GM12878 (cell line): ENCODE measurements around the gene ACADM. TPM values are rescaled to one million over a fixed set of nuclear protein-coding genes. Genes with fewer than 3 reads are reported as not detected.

Source experiments
- ATAC-seq: fragments of 200-7000 bp; cut with Tn5 transposase; 3 replicates; pipeline ENCODE4 v1.9.1; 2020; ENCODE audit warnings: mild to moderate bottlenecking, moderate library complexity
- BruUV-seq: library from RNA; stranded (reverse); fragments of 400-500 nt; replicated peaks from 2 replicates; lab custom pipeline; 2021; lab: Mats Ljungman, UMichigan
- CTCF ChIA-PET: fragments of 300-600 bp; sonication (Branson Sonifier 250); formaldehyde crosslinking; extraction: SDS; loops from one replicate; lab custom pipeline; 2021; ENCODE audit warnings: inconsistent platforms; lab: Yijun Ruan, JAX
- POLR2A ChIA-PET: fragments of 350-600 bp; formaldehyde crosslinking; extraction: SDS; loops from one replicate; lab custom pipeline; 2021; ENCODE audit warnings: inconsistent platforms; lab: Charles Lee
- RAD21 ChIA-PET: fragments of 300-600 bp; sonication (Branson Sonifier 250); formaldehyde crosslinking; loops from one replicate; lab custom pipeline; 2023; ENCODE audit warnings: antibody characterized with exemption; ENCODE audit not compliant: unreplicated experiment; lab: Charles Lee
- SMC1A ChIA-PET: fragments of 300-600 bp; sonication (Branson Sonifier 250); formaldehyde crosslinking; loops from one replicate; lab custom pipeline; 2023; ENCODE audit not compliant: unreplicated experiment, uncharacterized antibody; lab: Charles Lee
- DNase-seq: peaks from one replicate; pipeline ENCODE4 v3.0.0-alpha.2; 2011; ENCODE audit warnings: low read depth, low spot score
- FAIRE-seq: peaks from 3 replicates; lab custom pipeline; 2011; peaks lifted over from hg19 to GRCh38; lab: Jason Lieb, UNC
- H2AFZ ChIP-seq: 2 replicates; pipeline ENCODE4 v1.6.0; 2011; ENCODE audit warnings: low read depth, low read length, control low read depth; ENCODE audit not compliant: control insufficient read depth
- H3K27ac ChIP-seq: 2 replicates; pipeline ENCODE4 v1.5.1; 2011; ENCODE audit warnings: control low read depth; ENCODE audit not compliant: control insufficient read depth, insufficient read depth
- H3K27me3 ChIP-seq, 2 experiments: replicated peaks in 1 of 2; 2 replicates each; pipeline versions ENCODE4 v1.6.0 to v1.6.1; 2011; ENCODE audit warnings: low read length in 1 of 2; ENCODE audit not compliant: control insufficient read depth in 2 of 2, insufficient read depth in 2 of 2
- H3K36me3 ChIP-seq, 2 experiments: 2 replicates each; pipeline ENCODE4 v1.5.1; 2011; ENCODE audit warnings: low read length in 1 of 2; ENCODE audit not compliant: control insufficient read depth in 2 of 2, insufficient read depth in 2 of 2
- H3K4me1 ChIP-seq: 2 replicates; pipeline ENCODE4 v1.6.1; 2011; ENCODE audit warnings: mild to moderate bottlenecking, low read length, moderate library complexity, mixed read lengths; ENCODE audit not compliant: control insufficient read depth, insufficient read depth
- H3K4me2 ChIP-seq: 2 replicates; pipeline ENCODE4 v1.6.0; 2011; ENCODE audit warnings: control low read depth; ENCODE audit not compliant: control insufficient read depth, insufficient read depth
- H3K4me3 ChIP-seq: fragments of 200-600 bp; sonication (generic); 2 replicates; pipeline ENCODE4 v1.5.1; 2016
- H3K79me2 ChIP-seq: 2 replicates; pipeline ENCODE4 v1.6.0; 2011; ENCODE audit warnings: low read length; ENCODE audit not compliant: control insufficient read depth, insufficient read depth
- H3K9ac ChIP-seq: 2 replicates; pipeline ENCODE4 v1.8.0; 2011; ENCODE audit warnings: low read length, control low read depth, mixed read lengths; ENCODE audit not compliant: control insufficient read depth, insufficient read depth
- H3K9me3 ChIP-seq: replicated peaks from 3 replicates; pipeline ENCODE4 v1.5.1; 2011; ENCODE audit warnings: mild to moderate bottlenecking, low read length; ENCODE audit not compliant: control insufficient read depth, insufficient read depth
- H4K20me1 ChIP-seq: 2 replicates; pipeline ENCODE4 v1.6.0; 2011; ENCODE audit not compliant: control insufficient read depth, insufficient read depth
- BHLHE40 ChIP-seq, 2 experiments: fragments of 450-650 bp in 1 of 2; IDR thresholded peaks; 2 replicates each; pipeline ENCODE4 v1.6.1; 2011 to 2017; ENCODE audit warnings: low read depth in 2 of 2, borderline replicate concordance in 1 of 2, improper control_type of control experiment in 1 of 2, low read length in 1 of 2, mild to moderate bottlenecking in 1 of 2
- IKZF1 ChIP-seq: fragments of 450-650 bp; conservative IDR thresholded peaks from 2 replicates; pipeline ENCODE4 v1.6.1; 2017; ENCODE audit warnings: antibody characterized with exemption, mild to moderate bottlenecking
- IKZF2 ChIP-seq, 2 experiments: fragments of 450-650 bp; IDR thresholded peaks; 2 replicates each; pipeline ENCODE4 v1.6.1; 2017; ENCODE audit warnings: mild to moderate bottlenecking in 2 of 2, moderate library complexity in 2 of 2
- MTA2 ChIP-seq: fragments of 450-650 bp; IDR thresholded peaks from 2 replicates; pipeline ENCODE4 v1.6.1; 2016; ENCODE audit warnings: low read depth, mild to moderate bottlenecking, moderate library complexity
- NBN ChIP-seq: fragments of 450-650 bp; IDR thresholded peaks from 2 replicates; pipeline ENCODE4 v1.6.1; 2016
- NFIC ChIP-seq: IDR thresholded peaks from 2 replicates; pipeline ENCODE4 v1.6.1; 2012; ENCODE audit warnings: low read depth, mild to moderate bottlenecking, inconsistent platforms, low read length, moderate library complexity
- NFYA ChIP-seq: IDR thresholded peaks from 2 replicates; pipeline ENCODE4 v1.6.1; 2011; ENCODE audit warnings: low read depth, mild to moderate bottlenecking, low read length, improper control_type of control experiment, borderline replicate concordance
- NKRF ChIP-seq: fragments of 450-650 bp; conservative IDR thresholded peaks from 2 replicates; pipeline ENCODE4 v1.6.1; 2017; ENCODE audit warnings: mild to moderate bottlenecking, moderate library complexity
- NR2F1 ChIP-seq: fragments of 450-650 bp; conservative IDR thresholded peaks from 2 replicates; pipeline ENCODE4 v1.6.1; 2017; ENCODE audit warnings: mild to moderate bottlenecking
- PKNOX1 ChIP-seq: fragments of 450-650 bp; IDR thresholded peaks from 2 replicates; pipeline ENCODE4 v1.6.1; 2016; ENCODE audit warnings: mild to moderate bottlenecking
- POLR2AphosphoS5 ChIP-seq: IDR thresholded peaks from 2 replicates; pipeline ENCODE4 v1.6.1; 2011; ENCODE audit warnings: mild to moderate bottlenecking, low read length, inconsistent platforms
- SMAD1 ChIP-seq: fragments of 450-650 bp; IDR thresholded peaks from 2 replicates; pipeline ENCODE4 v1.6.1; 2018; ENCODE audit warnings: mild to moderate bottlenecking, low read depth; ENCODE audit not compliant: partially characterized antibody
- SMARCA5 ChIP-seq: fragments of 450-650 bp; IDR thresholded peaks from 2 replicates; pipeline ENCODE4 v1.6.1; 2017; ENCODE audit warnings: mild to moderate bottlenecking
- SREBF1 ChIP-seq: IDR thresholded peaks from 2 replicates; pipeline ENCODE4 v1.6.1; 2012; ENCODE audit warnings: mild to moderate bottlenecking, low read length
- SUZ12 ChIP-seq: fragments of 200-600 bp; sonication (generic); IDR thresholded peaks from one replicate; pipeline ENCODE4 v1.6.1; 2018; ENCODE audit warnings: antibody characterized with exemption, mild to moderate bottlenecking; ENCODE audit not compliant: unreplicated experiment
- ZBTB40 ChIP-seq: fragments of 450-650 bp; IDR thresholded peaks from 2 replicates; pipeline ENCODE4 v1.6.1; 2016; ENCODE audit warnings: mild to moderate bottlenecking, moderate library complexity, borderline replicate concordance
- ZNF384 ChIP-seq: IDR thresholded peaks from 2 replicates; pipeline ENCODE4 v1.6.1; 2012; ENCODE audit warnings: low read depth, mild to moderate bottlenecking, low read length, improper control_type of control experiment, borderline replicate concordance
- WGBS: methylation state at CpG from one replicate; pipeline ENCODE4 v1.1.6; 2016; ENCODE audit warnings: low lambda C conversion rate; ENCODE audit not compliant: insufficient replicate concordance, insufficient coverage; ENCODE audit errors: missing lambda C conversion rate; 5-methylcytosine and 5-hydroxymethylcytosine counted together
- in situ Hi-C: fragments of 300-500 bp; cut with MboI; formaldehyde crosslinking; loops from 9 replicates; pipeline ENCODE4 v1.14.3; 2018; ENCODE audit warnings: mixed read lengths
- intact Hi-C: fragments of 100-400 bp; cut with micrococcal nuclease; formaldehyde crosslinking; loops from one replicate; pipeline ENCODE4 v1.14.2; 2022; ENCODE audit not compliant: unreplicated experiment
- polyA plus RNA-seq, 11 experiments: library from polyadenylated mRNA; depleted of rRNA in 4 of 11; unstranded in 6 of 11; stranded (reverse) in 5 of 11; fragments of >200 nt; fragmentation: Nextera tagmentation in 4 of 11; fragmentation: Illumina TruSeq in 1 of 11; extraction: Ambion mirVana in 4 of 11; extraction: Trizol in 1 of 11; gene quantifications; 1 replicate in 1 of 11; 2 replicates in 10 of 11; pipeline versions ENCODE4 v1.2.1 to v1.2.3, GENCODE V29; 2011 to 2016; ENCODE audit warnings: inconsistent platforms in 2 of 11, missing spikeins in 2 of 11, low read depth in 1 of 11
- total RNA-seq, 4 experiments: library from RNA; depleted of rRNA in 3 of 4; stranded (reverse); fragments of >200 nt in 3 of 4; fragmentation: Illumina TruSeq in 1 of 4; extraction: Trizol in 1 of 4; gene quantifications; 2 replicates each; pipeline versions ENCODE4 v1.2.1 to v1.2.3, GENCODE V29; 2013 to 2021

ACADM gene
- total and polyA plus RNA-seq, 10 of the 15 experiments (the other 5 are each of a cell fraction or from before 2014, with no cell fraction given): 119 to 245 (median 204) TPM

GRCh38 chr1:75725861-75726361 lies 1.4 kb downstream of the ACADM start:
- in situ Hi-C loops: loop anchor here (5.0 to 10.0 kb wide), 2 partner anchors 61 to 259 kb away; partner anchors contain the start of gene RABGGTB
- POLR2A ChIA-PET: interaction anchor here (0.6 to 5.2 kb wide), 2 partner anchors 60 to 65 kb away, joined by 3 to 44 read pairs; partner anchors contain the start of gene RABGGTB
- BruUV-seq: no TSS peak
- TF ChIP-seq NR2F1 (0 out of 2 replicates have a peak, but pooled peaks have one; percentile 15), NFYA (no peak), SMAD1 (no peak), SUZ12 (no peak), NKRF (0 out of 2 replicates have a peak, but pooled peaks have one; percentile 8), SMARCA5 (0 out of 2 replicates have a peak, but pooled peaks have one; percentile 20), ZBTB40 (0 out of 2 replicates have a peak, but pooled peaks have one; percentile 35), IKZF2 (IDR thresholded peaks at IDR 0.05) (peak in 1 of 2 experiments; percentile 52; a peak in 2 of 4 replicates), POLR2AphosphoS5 (0 out of 2 replicates have a peak, but pooled peaks have one; percentile 21), NBN (no peak), MTA2 (peak; percentile 80), BHLHE40 (IDR thresholded peaks at IDR 0.05; ENCODE audit: borderline replicate concordance in 1 of 2, low read depth in 2 of 2, low read length in 1 of 2) (peak; percentile 57 to 87; a peak in 2 of 4 replicates), PKNOX1 (no peak), NFIC (no peak), SREBF1 (no peak), ZNF384 (no peak), IKZF1 (peak; percentile 56; the same call in 1 of the 2 replicates)

More at GRCh38 chr1:75725861-75726361, 1.4 kb downstream of the ACADM start:
- peak overlapping the region; percentile 83 for H3K27ac ChIP-seq
- no peaks in the 10 kb centered on the region for H3K36me3 ChIP-seq
- 27% methylated on average over 11 of the region's 11 CpGs for WGBS
- no peaks in the 10 kb centered on the region for H3K27me3 ChIP-seq
- FAIRE-seq (no peak), DNase-seq (no peak), ATAC-seq (no peak)
- ChIA-PET SMC1A (interaction anchor here (0.7 to 3.9 kb wide), 3 partner anchors 20 to 65 kb away, joined by 3 to 33 read pairs (median 3); partner anchors contain the start of gene RABGGTB), CTCF (interaction anchor here (1.9 kb wide), 1 partner anchor 61 kb away, joined by 9 read pairs; the partner anchor contains the start of gene RABGGTB), RAD21 (interaction anchor here (1.4 kb wide), 1 partner anchor 60 kb away, joined by 7 read pairs; the partner anchor contains the start of gene RABGGTB)
- peaks cover 60% of the 10 kb centered on the region for H3K79me2 ChIP-seq
- H3K4me1 ChIP-seq: 0 out of 2 replicates have a peak, but pooled peaks cover 2% of the 10 kb centered on the region
- H2AFZ ChIP-seq: peak overlapping the region; percentile 37
- no peaks in the 10 kb centered on the region for H3K9me3 ChIP-seq
- H3K4me2 ChIP-seq: peak overlapping the region; percentile 76
- peak overlapping the region; percentile 67 for H3K9ac ChIP-seq
- intact Hi-C loops: no loop called here
- H4K20me1 ChIP-seq: no peaks in the 10 kb centered on the region
- H3K4me3 ChIP-seq: peak overlapping the region; percentile 70
